MM.1S (cell line): ENCODE measurements around the gene ABCG4.

Experiments
- DNase-seq: peaks from one replicate; pipeline ENCODE4 v3.0.0-alpha.2; 2015
- H2AFZ ChIP-seq: fragments of 300-600 bp; sonication (generic); 2 replicates; pipeline ENCODE4 v1.6.0; 2016; ENCODE audit warnings: antibody characterized with exemption, low read length
- H3F3A ChIP-seq: fragments of 300-600 bp; sonication (generic); 2 replicates; pipeline ENCODE4 v1.6.1; 2016; ENCODE audit warnings: mild to moderate bottlenecking, antibody characterized with exemption, low read length, moderate library complexity, mixed read lengths; ENCODE audit not compliant: insufficient read depth
- H3K27ac ChIP-seq: fragments of 300-600 bp; sonication (generic); 2 replicates; pipeline ENCODE4 v1.5.1; 2016; ENCODE audit warnings: mild to moderate bottlenecking, low read length
- H3K27me3 ChIP-seq: fragments of 300-600 bp; sonication (generic); replicated peaks from 2 replicates; pipeline ENCODE4 v1.6.0; 2016; ENCODE audit warnings: low read length; ENCODE audit not compliant: insufficient read depth
- H3K36me3 ChIP-seq: fragments of 300-600 bp; sonication (generic); replicated peaks from 2 replicates; pipeline ENCODE4 v1.6.1; 2016; ENCODE audit warnings: mild to moderate bottlenecking, low read length, mixed read lengths; ENCODE audit not compliant: insufficient read depth
- H3K4me1 ChIP-seq: fragments of 300-600 bp; sonication (generic); 2 replicates; pipeline ENCODE4 v1.6.1; 2016; ENCODE audit warnings: low read length, mixed read lengths
- H3K4me2 ChIP-seq: fragments of 300-600 bp; sonication (generic); 2 replicates; pipeline ENCODE4 v1.6.0; 2016; ENCODE audit warnings: low read depth, low read length
- H3K4me3 ChIP-seq: fragments of 300-600 bp; sonication (generic); 2 replicates; pipeline ENCODE4 v1.5.1; 2016; ENCODE audit warnings: low read length, mixed read lengths
- H3K79me2 ChIP-seq: fragments of 300-600 bp; sonication (generic); 2 replicates; pipeline ENCODE4 v1.6.1; 2016; ENCODE audit warnings: mixed run types, low read length, mixed read lengths
- H3K9ac ChIP-seq: fragments of 300-600 bp; sonication (generic); 2 replicates; pipeline ENCODE4 v1.6.1; 2016; ENCODE audit warnings: low read length, mixed read lengths
- H3K9me2 ChIP-seq: fragments of 300-600 bp; sonication (generic); replicated peaks from 2 replicates; pipeline ENCODE4 v1.6.1; 2016; ENCODE audit warnings: mild to moderate bottlenecking, low read length, mixed read lengths; ENCODE audit not compliant: insufficient read depth
- H3K9me3 ChIP-seq: fragments of 300-600 bp; sonication (generic); replicated peaks from 2 replicates; pipeline ENCODE4 v1.6.1; 2016; ENCODE audit warnings: mild to moderate bottlenecking, low read length, mixed read lengths; ENCODE audit not compliant: insufficient read depth
- H4K20me1 ChIP-seq: fragments of 300-600 bp; sonication (generic); 2 replicates; pipeline ENCODE4 v1.6.1; 2016; ENCODE audit warnings: mild to moderate bottlenecking, low read length, moderate library complexity, mixed read lengths; ENCODE audit not compliant: insufficient read depth
- CTCF ChIP-seq: fragments of 300-600 bp; sonication (generic); IDR thresholded peaks from 2 replicates; pipeline ENCODE4 v1.5.1; 2016; ENCODE audit warnings: antibody characterized with exemption, low read length, mixed read lengths
- EZH2 ChIP-seq: fragments of 300-600 bp; sonication (generic); optimal IDR thresholded peaks from 2 replicates; pipeline ENCODE3; 2017; ENCODE audit warnings: low read depth, mild to moderate bottlenecking, antibody characterized with exemption, low read length, mixed read lengths
- EZH2phosphoT487 ChIP-seq: fragments of 300-600 bp; sonication (generic); IDR thresholded peaks from 2 replicates; pipeline ENCODE4 v1.6.1; 2018; ENCODE audit warnings: antibody characterized with exemption, low read length

The ABCG4 gene

GRCh38 chr11:119158467-119158866 is 9.6 kb downstream of the ABCG4 start:
- no peak overlapping the region for H2AFZ ChIP-seq
- H3K9me3 ChIP-seq: no peaks in the 10 kb centered on the region
- H3K79me2 ChIP-seq: no peaks in the 10 kb centered on the region
- no peaks in the 10 kb centered on the region for H4K20me1 ChIP-seq
- no peak for TF ChIP-seq CTCF
- TF ChIP-seq EZH2phosphoT487: no peak
- no peak for TF ChIP-seq EZH2
- DNase-seq: no peak
- no peak overlapping the region for H3K9ac ChIP-seq
- no peaks in the 10 kb centered on the region for H3K9me2 ChIP-seq
- H3K4me3 ChIP-seq: no peak overlapping the region
- no peaks in the 10 kb centered on the region for H3K4me1 ChIP-seq
- no peaks in the 10 kb centered on the region for H3F3A ChIP-seq
- H3K4me2 ChIP-seq: no peak overlapping the region
- H3K27ac ChIP-seq: no peak overlapping the region
- H3K27me3 ChIP-seq: peaks cover 34% of the 10 kb centered on the region
- H3K36me3 ChIP-seq: no peaks in the 10 kb centered on the region

- no peaks in the 10 kb centered on the region for H3K36me3 ChIP-seq
- H3K79me2 ChIP-seq: no peaks in the 10 kb centered on the region
- H3K9ac ChIP-seq: no peak overlapping the region
- H3K27ac ChIP-seq: no peak overlapping the region
- no peak for DNase-seq
- H3K9me3 ChIP-seq: no peaks in the 10 kb centered on the region
- no peaks in the 10 kb centered on the region for H4K20me1 ChIP-seq
- H2AFZ ChIP-seq: no peak overlapping the region
- no peak for TF ChIP-seq CTCF
- no peak for TF ChIP-seq EZH2
- TF ChIP-seq EZH2phosphoT487: no peak
- H3K4me3 ChIP-seq: no peak overlapping the region
- H3F3A ChIP-seq: no peaks in the 10 kb centered on the region
- H3K4me2 ChIP-seq: no peak overlapping the region
- no peaks in the 10 kb centered on the region for H3K9me2 ChIP-seq
- no peaks in the 10 kb centered on the region for H3K4me1 ChIP-seq
- peaks cover 24% of the 10 kb centered on the region for H3K27me3 ChIP-seq
Measured at GRCh38 chr11:119160151-119160550, 11.3 kb downstream of the ABCG4 start.

GRCh38 chr11:119161871-119162270 is 13.0 kb downstream of the ABCG4 start:
- no peaks in the 10 kb centered on the region for H3K9me2 ChIP-seq
- H3K4me3 ChIP-seq: no peak overlapping the region
- no peaks in the 10 kb centered on the region for H3K4me1 ChIP-seq
- H3K36me3 ChIP-seq: no peaks in the 10 kb centered on the region
- H3K4me2 ChIP-seq: no peak overlapping the region
- H3K9ac ChIP-seq: no peak overlapping the region
- H3K27ac ChIP-seq: no peak overlapping the region
- no peaks in the 10 kb centered on the region for H3K9me3 ChIP-seq
- no peak for DNase-seq
- no peaks in the 10 kb centered on the region for H3F3A ChIP-seq
- H3K27me3 ChIP-seq: peaks cover 17% of the 10 kb centered on the region
- no peak overlapping the region for H2AFZ ChIP-seq
- TF ChIP-seq EZH2 (no peak), EZH2phosphoT487 (no peak), CTCF (no peak)
- no peaks in the 10 kb centered on the region for H4K20me1 ChIP-seq
- no peaks in the 10 kb centered on the region for H3K79me2 ChIP-seq
